Left renal cortex interstitium (tissue), 4 donors: ENCODE data around the gene CSGALNACT2. TPM values are rescaled to one million over a fixed set of nuclear protein-coding genes. Genes with fewer than 3 reads are reported as not detected.
"Not testable (repeated sequence)": the region's sequence is repeated elsewhere in the genome, so short reads cannot be mapped to it uniquely, and the experiment has no call there.

Source experiments
- DNase-seq, 4 donors: peaks; one replicate each; pipeline ENCODE4 v3.0.0-alpha.2; 2013; ENCODE audit warnings: low read depth in 4 of 4, low spot score in 2 of 4, missing footprints in 1 of 4
- polyA plus RNA-seq, 4 donors: library from polyadenylated mRNA; unstranded; fragments of 120-200 nt; gene quantifications; one replicate each; pipeline ENCODE4 v1.2.1, GENCODE V29; 2013; ENCODE audit not compliant: insufficient read length in 4 of 4

Gene CSGALNACT2
- polyA plus RNA-seq, 4 donors = 17.6 to 21.5 (median 18.6) TPM

DNA sequence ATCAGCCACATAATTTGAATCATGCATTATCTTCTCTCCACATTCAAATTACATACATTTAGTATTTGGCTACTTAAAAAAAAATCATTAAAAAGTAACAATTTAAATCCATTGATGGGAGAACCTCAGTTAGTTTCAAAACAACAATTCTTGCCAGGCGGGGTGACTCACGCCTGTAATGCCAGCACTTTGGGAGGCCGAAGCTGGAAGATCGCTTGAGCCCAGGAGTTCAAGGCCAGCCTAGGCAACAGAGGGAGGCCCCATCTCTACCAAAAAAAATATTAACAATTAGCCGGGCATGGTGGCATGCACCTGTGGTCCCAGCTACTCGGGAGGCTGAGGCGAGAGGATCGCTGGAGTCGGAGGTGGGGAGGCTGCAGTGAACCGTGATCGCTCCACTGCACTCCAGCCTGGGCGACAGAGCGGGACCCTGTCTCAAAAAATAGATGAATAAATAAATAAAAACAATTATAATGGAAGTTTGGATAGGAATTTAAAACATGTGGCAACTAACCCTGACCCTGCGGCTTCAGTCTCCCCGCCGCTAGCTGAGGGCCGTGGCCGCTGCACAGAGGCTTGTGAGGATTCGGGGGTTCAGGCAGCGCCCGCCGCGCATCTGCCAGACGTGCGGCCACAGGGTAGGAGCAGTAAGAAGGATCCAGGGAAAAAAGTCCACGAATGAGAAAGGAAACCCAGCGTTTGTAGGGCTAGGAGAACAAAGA lies 1.1 kb upstream of the CSGALNACT2 start:
- no peak for DNase-seq

DNA sequence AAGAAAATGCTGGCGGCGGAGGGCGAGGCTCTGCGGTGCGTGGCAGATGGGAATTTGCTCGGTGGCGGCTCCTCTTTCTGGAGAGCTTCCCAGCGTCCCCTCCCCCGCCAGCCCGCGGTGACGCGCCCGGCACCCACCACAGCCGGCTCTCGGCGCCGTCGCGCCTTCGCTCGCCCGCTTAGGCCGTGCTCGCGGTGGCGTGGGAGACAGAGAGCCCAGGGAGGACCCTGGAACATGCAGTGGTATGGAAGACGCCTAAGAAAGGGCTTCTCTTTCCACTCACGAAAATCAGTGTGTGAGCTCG lies 576 bp upstream of the CSGALNACT2 start:
- peak in 1 of 4 donors; percentile 39 for DNase-seq

DNA sequence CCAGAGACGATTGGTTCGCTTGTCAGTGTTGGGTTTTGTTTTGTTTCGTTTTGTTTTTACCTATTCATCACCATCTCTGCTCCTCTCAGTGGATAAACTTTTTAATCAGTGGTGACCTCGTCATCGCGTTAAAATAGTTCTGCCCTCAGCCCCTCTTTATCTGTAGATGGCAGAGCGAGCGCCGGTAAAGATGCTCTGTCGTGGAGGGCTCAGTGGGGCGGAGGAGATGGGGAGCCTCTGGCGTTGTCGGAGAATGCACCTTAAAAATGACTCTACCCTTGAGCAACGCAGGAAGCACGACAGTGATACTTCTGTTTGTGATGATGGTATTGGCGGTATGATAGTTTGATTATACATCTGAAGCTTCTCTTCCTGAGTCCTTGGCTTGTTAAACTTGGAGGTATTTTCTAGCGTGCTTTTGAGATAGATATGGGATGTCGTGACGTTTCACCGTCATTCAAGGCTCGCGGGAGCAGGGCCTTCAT lies 554 bp downstream of the CSGALNACT2 start:
- no peak for DNase-seq

DNA sequence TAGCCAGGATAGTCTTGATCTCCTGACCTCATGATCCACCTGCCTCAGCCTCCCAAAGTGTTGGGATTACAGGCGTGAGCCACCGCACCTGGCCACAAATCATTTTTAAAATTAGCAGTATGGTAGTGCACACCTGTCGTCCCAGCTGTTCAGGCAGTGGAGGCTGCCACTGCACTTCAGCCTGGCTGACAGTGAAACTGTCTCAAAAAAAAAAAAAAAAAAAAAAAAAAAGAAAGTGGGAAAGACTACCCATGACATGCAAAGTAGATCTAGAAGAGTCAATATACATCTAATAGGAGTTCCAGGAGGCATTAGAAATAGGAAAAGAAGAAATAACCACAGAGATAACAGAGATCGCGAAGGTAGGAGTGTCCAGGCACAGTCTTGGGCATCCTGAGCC lies 3.2 kb downstream of the CSGALNACT2 start:
- no peak for DNase-seq

DNA sequence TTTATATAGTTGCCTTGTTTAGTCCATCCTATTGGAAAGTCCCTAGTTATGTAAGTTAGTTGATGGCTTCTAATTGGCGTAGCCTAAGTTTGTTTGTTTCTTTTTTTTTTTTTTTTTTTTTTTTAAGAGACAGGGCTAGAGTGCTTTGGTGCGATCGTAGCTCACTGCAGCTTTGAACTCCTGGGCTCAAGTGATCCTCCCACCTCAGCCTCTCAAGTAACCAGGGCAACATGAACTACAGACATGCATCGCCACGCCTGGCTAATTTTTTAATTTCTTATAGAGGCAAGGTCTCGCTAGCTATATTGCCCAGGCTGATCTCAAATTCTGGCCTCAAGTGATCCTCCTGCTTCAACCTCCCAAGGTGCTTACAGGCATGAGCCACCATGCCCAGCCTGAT lies 7.1 kb downstream of the CSGALNACT2 start:
- DNase-seq = no peak

DNA sequence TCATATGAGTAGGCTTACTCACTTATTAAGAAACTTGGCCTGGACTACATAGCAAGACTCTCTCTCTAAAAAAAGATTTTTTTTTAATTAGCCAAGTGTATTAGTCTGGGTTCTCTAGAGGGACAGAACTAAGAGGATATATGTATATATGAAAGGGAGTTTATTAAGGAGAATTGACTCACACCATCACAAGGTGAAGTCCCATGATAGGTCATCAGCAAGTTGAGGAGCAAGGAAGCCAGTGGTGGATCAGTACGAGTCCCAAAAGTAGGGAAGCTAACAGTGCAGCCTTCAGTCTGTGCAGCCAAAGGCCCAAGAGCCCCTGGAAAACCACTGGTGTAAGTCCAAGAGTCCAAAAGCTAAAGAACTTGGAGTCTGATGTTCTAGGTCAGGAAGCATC lies 7.7 kb downstream of the CSGALNACT2 start:
- not testable (repeated sequence) for DNase-seq

DNA sequence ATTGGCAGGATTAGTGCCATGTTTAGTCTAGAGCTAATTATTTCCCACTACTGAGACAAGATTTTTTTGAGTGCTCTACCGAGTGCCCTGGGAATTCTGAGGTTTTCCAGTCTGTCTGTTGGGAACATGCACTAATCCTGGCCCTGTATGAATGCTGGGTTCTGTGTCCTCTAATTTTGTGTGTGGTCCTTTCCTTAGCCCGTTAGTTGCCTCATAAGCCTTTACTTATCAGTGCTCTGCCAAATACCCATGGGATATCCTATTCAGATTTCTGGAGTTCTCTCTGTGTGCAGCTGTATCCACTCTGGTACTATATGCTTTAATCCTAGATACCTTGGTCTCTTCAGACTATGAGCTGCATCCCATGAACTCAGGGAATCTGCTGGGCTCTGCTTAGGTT lies 13.1 kb downstream of the CSGALNACT2 start:
- no peak for DNase-seq

DNA sequence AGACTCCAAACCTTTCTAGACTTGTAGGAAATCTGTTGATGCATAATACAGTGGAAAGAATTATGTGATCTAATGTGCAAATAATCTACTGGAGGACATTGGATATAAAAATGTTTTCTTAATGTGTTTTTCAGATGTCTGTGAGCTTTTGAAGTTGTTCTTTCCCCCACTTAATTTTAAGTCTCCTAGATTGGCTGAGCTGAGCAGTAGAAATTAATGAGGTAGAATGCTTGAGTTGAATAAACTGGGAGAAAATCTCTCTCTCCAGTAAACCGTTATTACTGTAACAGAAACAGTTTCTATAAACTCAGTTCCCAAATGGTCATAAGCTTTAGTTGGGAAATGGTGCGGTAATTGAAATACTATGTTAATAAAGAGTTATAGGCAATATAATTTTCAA lies 15.7 kb downstream of the CSGALNACT2 start:
- DNase-seq = no peak

DNA sequence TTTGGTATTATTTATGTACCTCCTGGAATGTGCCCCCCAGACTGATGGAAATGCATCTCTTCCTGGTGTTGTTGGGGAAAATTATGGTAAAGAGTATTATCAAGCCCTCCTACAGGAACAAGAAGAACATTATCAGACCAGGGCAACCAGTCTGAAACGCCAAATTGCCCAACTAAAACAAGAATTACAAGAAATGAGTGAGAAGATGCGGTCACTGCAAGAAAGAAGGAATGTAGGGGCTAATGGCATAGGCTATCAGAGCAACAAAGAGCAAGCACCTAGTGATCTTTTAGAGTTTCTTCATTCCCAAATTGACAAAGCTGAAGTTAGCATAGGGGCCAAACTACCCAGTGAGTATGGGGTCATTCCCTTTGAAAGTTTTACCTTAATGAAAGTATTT lies 17.0 kb downstream of the CSGALNACT2 start:
- no peak for DNase-seq

DNA sequence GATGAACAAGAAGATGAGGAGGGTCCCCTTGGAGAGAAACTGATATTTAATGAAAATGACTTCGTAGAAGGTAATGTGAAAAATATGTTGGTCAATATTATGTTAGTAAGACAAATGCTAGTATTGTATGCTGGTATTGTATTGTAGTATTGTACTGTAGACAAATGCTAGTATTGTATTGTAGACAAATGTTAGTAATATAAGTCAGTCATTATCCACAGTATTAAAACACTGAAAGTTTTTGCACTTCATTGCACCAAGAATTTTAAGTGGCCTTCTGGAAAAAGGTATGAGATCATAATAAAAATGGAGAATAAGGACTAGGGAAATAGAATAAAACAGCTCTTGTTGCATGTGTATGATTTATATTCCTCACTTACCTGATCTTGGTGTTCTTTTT lies 17.5 kb downstream of the CSGALNACT2 start:
- no peak for DNase-seq

DNA sequence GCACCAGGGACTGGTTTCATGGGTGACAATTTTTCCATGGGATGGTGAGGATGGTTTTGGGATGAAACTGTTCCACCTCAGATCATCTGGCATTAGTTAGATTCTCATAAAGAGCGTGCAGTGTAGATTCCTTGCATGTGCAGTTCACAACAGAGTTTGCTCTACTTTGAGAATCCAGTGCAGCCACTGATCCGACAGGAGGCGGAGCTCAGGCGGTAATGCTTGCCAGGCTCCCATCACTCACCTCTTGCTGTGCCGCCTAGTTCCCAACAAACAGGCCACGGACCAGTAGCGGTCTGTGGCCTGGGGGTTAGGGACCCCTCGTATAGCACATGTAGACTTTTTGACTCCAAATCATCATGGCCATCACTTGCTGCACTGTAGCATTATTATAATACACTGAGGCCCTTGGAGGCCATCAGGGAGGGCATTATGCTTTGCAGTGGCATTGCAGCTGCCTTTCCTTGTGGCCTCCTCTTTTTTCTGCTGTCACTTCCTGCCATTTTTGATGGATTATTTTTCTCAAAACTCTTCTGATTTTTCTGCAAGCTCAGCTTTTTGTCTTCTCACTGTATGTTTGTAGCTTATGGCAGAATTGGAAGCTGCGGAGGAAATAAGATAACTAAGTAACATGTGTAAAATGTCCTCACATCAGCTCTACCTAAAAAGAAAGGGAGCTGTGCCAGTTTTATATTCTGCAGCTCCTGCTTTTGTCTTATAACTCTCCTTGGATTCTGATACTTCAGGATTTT lies 18.5 kb downstream of the CSGALNACT2 start:
- no peak for DNase-seq

DNA sequence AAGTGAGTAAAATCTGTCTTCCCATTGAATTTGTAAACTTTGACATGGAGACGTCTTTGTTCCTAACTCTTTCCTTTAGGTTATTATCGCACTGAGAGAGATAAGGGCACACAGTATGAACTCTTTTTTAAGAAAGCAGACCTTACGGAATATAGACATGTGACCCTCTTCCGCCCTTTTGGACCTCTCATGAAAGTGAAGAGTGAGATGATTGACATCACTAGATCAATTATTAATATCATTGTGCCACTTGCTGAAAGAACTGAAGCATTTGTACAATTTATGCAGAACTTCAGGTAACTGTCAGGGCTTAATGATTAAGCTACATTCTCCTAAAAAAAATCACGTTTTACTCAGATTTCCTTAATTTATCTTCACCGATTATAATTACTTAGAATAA lies 20.4 kb downstream of the CSGALNACT2 start:
- no peak for DNase-seq

DNA sequence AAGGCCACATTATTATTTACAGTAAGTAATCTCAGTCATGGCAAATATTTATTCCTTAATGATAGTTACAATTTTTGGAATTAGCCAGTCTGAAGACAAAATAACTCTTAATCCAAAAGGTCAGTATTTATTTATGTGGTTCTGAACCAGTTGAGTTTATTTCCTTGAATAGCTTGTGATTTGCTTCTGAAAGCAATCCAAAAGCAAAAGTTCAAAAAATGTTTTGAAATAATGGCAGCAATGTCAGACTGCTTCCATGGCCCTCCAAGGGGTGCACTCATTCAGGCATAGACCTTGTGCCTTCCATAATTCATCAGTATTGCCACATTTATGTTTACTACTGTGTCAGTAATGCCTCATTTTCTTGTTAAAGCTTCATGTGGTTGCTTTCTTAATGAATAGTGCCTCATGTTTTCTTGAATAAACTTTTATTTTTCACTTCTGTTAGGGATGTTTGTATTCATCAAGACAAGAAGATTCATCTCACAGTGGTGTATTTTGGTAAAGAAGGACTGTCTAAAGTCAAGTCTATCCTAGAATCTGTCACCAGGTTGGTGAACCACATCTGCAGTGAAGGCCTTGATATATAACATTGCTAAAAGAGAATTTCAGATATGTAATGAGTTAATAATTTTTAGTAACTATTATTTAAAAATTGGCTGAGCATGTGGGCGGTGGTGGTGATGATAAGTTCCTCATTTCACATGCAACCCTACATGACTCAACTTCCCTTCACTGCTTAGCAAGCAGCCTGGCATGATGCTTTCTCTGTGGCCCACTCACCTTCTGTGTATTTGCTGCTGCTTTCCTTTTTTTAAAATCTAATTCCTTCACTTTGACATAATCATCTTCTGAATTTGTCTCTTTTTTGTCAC lies 22.0 kb downstream of the CSGALNACT2 start:
- DNase-seq = no peak

DNA sequence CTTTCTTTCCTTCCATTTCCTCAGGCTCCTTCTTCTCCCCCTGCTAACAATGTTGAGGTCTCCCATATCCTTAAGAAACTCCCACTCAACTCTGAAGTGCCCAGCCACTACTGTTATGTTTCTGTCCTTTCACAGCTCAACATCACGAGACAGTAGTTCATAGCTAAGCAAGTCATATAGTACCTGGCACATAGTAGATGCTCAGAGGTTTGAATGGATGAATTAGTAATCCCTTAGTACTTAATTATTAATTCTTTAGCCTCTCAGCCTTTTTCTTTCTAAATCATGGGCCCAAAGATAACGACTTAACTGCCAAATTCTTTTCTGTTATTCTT lies 22.6 kb downstream of the CSGALNACT2 start:
- no peak for DNase-seq

DNA sequence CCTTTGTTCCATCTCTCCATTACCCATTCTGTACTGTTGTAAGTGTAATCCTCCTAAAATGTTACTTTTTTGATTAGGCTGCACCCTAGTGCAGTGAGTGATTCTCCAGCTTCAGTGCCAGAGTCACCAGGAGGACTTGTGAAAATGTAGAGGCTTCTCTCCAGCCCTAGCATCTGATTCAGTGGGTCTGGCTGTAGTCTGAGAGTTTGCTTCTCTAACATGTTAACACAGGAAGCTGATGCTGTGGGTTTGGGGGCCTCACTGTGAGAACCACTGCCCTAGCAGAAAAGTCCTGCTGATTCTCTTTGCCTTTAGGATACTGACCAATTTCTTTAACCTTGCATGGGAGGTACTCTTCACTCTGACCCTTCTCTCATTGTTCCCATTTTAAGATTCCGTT lies 24.4 kb downstream of the CSGALNACT2 start:
- DNase-seq = no peak

DNA sequence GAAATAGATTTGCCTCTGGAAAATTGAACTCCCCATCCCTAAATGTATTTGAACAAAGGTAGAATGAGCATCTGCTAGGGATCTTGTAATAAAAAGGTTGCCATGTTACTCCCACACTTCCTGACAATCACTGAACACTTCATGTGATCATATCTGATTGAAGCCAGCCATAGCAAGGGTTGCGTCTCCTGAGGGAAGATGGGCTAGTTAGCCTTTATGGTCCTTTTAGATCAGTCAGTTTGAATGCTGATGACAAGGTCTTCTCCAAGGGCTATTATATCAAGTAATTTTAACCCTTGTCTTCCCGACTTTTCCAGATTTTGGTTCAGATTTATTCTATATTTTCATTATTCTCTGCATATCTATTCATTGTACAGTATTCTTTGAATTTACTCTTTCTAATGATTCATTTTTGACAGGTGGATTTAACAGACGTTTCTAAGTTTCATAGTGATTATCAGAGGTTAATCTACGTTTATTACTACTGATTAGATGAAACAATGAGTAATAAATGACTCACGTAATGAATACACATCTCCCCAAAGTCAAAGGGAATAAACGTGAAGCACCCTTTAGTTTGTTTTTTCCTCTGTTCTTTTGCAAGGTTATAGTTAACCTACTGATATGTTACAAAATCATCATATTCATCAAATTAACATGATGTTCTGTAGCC lies 28.1 kb downstream of the CSGALNACT2 start:
- DNase-seq = no peak

DNA sequence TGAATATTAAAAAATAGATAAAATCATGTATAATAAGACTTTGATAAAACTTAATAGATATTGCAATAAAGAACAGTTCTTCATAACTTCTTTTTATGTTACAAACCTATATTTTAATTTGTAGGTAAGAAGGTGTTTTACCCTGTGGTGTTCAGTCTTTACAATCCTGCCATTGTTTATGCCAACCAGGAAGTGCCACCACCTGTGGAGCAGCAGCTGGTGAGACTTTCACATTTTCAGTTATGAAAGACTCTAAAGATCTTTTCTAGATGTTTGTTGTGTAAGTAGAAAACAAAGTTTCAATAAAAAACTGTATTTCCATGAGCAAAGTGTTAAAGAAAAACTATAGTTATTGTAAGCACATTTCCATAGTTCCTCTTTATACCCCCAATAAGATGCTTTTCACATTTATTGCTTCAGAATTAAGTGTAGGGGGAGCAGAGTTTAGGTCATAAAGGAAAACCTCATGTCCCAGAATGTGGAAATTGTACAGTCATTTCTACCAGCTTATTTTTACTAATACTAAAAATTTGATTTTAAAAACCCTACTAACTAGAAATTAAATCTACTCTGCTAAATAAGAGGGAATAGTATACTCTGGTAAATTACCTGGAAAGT lies 28.7 kb downstream of the CSGALNACT2 start:
- DNase-seq = no peak

DNA sequence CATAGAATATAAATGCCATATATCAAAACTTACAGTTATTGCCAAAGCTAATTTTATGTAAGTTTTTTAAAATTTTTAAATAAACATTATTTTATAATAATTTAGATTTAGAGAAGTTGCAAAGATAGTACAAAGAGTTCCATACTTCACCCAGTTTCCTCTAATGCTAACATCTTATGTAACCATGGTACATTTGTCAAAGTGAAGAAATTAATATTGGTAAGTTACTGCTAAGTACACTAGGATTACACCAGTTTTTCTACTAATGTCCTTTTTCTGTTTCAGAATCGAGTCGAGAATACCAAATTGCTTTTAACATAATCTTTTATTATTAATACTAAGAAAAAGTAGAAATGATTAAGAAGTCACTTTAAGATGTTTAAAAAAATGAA lies 29.2 kb downstream of the CSGALNACT2 start:
- DNase-seq = no peak

DNA sequence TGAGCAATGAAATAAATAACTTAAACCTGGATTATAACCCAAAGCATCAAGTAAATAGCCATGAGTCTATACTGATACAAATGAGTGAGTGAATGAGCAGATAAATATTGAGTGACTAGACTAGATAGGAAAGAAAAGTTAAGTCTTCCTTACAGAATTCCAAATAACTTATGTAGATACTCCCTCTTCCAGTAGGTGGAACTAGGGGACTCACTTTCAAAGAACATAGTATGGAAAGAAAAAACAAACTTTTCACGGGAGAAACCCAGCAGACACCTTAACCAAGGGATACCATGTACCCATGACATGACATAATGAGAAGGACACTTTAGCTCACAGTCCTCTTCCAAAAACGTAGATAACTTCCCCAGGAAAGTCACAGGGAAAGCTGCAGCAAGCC lies 32.2 kb downstream of the CSGALNACT2 start:
- no peak for DNase-seq

DNA sequence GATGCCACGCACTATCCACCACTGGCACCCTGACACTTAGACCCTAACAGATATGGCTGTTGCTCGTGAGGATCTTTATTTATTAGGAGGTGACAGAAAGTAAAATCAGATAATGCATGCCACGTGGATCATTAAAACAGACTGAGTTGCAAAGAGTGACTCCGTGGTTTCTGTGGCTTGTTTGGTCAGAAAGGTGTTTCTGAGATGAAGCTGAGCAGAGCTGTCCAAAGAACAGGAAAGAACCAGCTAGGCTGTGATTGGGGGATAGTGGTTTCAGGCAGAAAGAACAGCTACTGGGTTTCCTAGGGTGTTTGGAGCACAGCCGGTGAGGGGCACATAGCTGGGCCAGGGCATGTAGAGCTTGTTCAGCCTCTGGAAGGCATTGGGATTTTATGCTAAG lies 34.4 kb downstream of the CSGALNACT2 start:
- no peak for DNase-seq

DNA sequence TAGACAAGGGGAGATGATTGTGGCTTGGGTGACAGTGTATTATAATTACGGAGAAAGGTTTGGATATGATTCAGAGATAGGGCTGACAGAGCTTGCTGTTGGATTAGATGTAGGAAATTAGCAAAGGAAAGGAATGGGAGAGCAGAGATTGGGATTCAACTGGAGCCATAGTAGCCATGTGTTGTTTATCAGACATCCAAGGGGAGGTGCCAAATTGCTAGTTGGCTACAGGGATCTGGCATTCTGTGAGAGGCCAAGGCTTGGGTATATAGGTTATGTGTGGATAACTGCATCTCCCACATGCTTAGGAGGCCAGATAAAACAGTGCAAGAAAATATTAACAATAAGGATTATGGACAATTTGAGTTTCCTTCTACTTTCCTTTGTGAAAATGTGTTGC lies 34.9 kb downstream of the CSGALNACT2 start:
- no peak for DNase-seq
